GM18498 (cell line): ENCODE data around the gene GALNT3.

Experiments
- ATAC-seq: cut with Tn5 transposase; IDR thresholded peaks from one replicate; pipeline ENCODE4 v1.9.1; 2021; ENCODE audit warnings: mild to moderate bottlenecking, moderate library complexity; ENCODE audit not compliant: unreplicated experiment

The GALNT3 gene

GRCh38 chr2:165793779-165794535 lies at the start of gene GALNT3:
Gene GALNT3, minus strand, starts transcription at chr2:165794247. Its CDS starts 23,547 bp downstream, at chr2:165770700.
- peak; percentile 40 for ATAC-seq

- no peak for ATAC-seq
These were observed 49.3 kb upstream of the GALNT3 start for GRCh38 chr2:165843351-165843750.

GRCh38 chr2:165840333-165840958 lies 46.4 kb upstream of the GALNT3 start:
- ATAC-seq, result no peak

- ATAC-seq, result no peak
These were observed 45.6 kb upstream of the GALNT3 start for GRCh38 chr2:165839610-165840009.

- no peak for ATAC-seq
These were observed 43.1 kb upstream of the GALNT3 start for GRCh38 chr2:165837122-165837521.

GRCh38 chr2:165835363-165835762 lies 41.3 kb upstream of the GALNT3 start:
- no peak for ATAC-seq

- no peak for ATAC-seq
These were observed 39.1 kb upstream of the GALNT3 start for GRCh38 chr2:165833156-165833555.

- peak; percentile 28 for ATAC-seq
These were observed 33.9 kb upstream of the GALNT3 start for GRCh38 chr2:165827921-165828276.

GRCh38 chr2:165827016-165827920 lies 33.2 kb upstream of the GALNT3 start:
- peak; percentile 73 for ATAC-seq

GRCh38 chr2:165825041-165825440 lies 31.0 kb upstream of the GALNT3 start:
- ATAC-seq, result no peak

GRCh38 chr2:165820296-165820695 lies 26.2 kb upstream of the GALNT3 start:
- no peak for ATAC-seq

- no peak for ATAC-seq
These were observed 24.9 kb upstream of the GALNT3 start for GRCh38 chr2:165818920-165819319.

- ATAC-seq, result peak; percentile 78
These were observed 21.5 kb upstream of the GALNT3 start for GRCh38 chr2:165815299-165816141.

- ATAC-seq, result no peak
These were observed 20.4 kb upstream of the GALNT3 start for GRCh38 chr2:165814473-165814872.

- ATAC-seq, result no peak
These were observed 17.7 kb upstream of the GALNT3 start for GRCh38 chr2:165811592-165812370.

GRCh38 chr2:165810418-165810817 lies 16.4 kb upstream of the GALNT3 start:
- ATAC-seq, result no peak

GRCh38 chr2:165804719-165805118 lies 10.7 kb upstream of the GALNT3 start:
- ATAC-seq, result no peak

- no peak for ATAC-seq
These were observed 9.2 kb upstream of the GALNT3 start for GRCh38 chr2:165803123-165803760.

GRCh38 chr2:165801176-165801575 lies 7.1 kb upstream of the GALNT3 start:
- ATAC-seq, result no peak
